Endothelial cell of umbilical vein (primary cell): ENCODE measurements around the gene LIME1.

Experiments used
- CTCF ChIP-seq, 2 donors: IDR thresholded peaks; 1 replicate in 1 of 2; 2 replicates in 1 of 2; pipeline ENCODE4 v1.5.1; 2011; ENCODE audit warnings: low read length in 2 of 2, mild to moderate bottlenecking in 2 of 2, moderate library complexity in 2 of 2, control low read depth in 1 of 2, inconsistent platforms in 1 of 2, low read depth in 1 of 2; ENCODE audit not compliant: insufficient read depth in 1 of 2; ENCODE audit errors: extremely low read depth in 1 of 2
- EZH2 ChIP-seq: IDR thresholded peaks from 2 replicates; pipeline ENCODE4 v1.6.1; 2012; ENCODE audit warnings: borderline replicate concordance, low read depth, mild to moderate bottlenecking, moderate library complexity, low read length, inconsistent platforms; ENCODE audit not compliant: severe bottlenecking
- JUN ChIP-seq: IDR thresholded peaks from 2 replicates; pipeline ENCODE4 v1.6.1; 2011; ENCODE audit warnings: borderline replicate concordance, low read depth; ENCODE audit not compliant: insufficient read length, insufficient read depth
- POLR2A ChIP-seq: IDR thresholded peaks from 2 replicates; pipeline ENCODE4 v1.6.1; 2012; ENCODE audit warnings: low read depth, mild to moderate bottlenecking, control low read depth, low read length
- POLR2AphosphoS5 ChIP-seq: IDR thresholded peaks from 2 replicates; pipeline ENCODE4 v1.6.1; 2012; ENCODE audit warnings: low read depth, mild to moderate bottlenecking, control low read depth, low read length, moderate library complexity; ENCODE audit not compliant: insufficient read depth

- no peak for TF ChIP-seq POLR2A
- no peak for TF ChIP-seq CTCF (IDR thresholded peaks at IDR 0.05; ENCODE audit: extremely low read depth in 1 of 2, insufficient read depth in 1 of 2, low read depth in 1 of 2, low read length in 2 of 2)
- no peak for TF ChIP-seq EZH2
- TF ChIP-seq JUN, result no peak
- TF ChIP-seq POLR2AphosphoS5, result no peak
These were observed 39.1 kb upstream of the LIME1 start for GRCh38 chr20:63697357-63697867.
